A549 (cell line): ENCODE measurements around the gene TOX2. TPM values are rescaled to one million over a fixed set of nuclear protein-coding genes. Genes with fewer than 3 reads are reported as not detected.

Source experiments
- ATAC-seq, 2 experiments: fragments of 200-7000 bp in 1 of 2; fragments of >200 bp in 1 of 2; cut with Nextera tagmentation in 1 of 2; cut with Tn5 transposase in 1 of 2; 3 replicates each; pipeline versions ENCODE4 v1.8.0 to v1.9.1; 2018 to 2020; ENCODE audit warnings: mild to moderate bottlenecking in 1 of 2, moderate library complexity in 1 of 2
- CTCF ChIA-PET: fragments of 300-600 bp; sonication (Branson Sonifier 250); formaldehyde crosslinking; extraction: SDS; loops from one replicate; lab custom pipeline; 2021; ENCODE audit warnings: antibody characterized with exemption, inconsistent platforms; lab: Yijun Ruan, JAX
- POLR2A ChIA-PET: fragments of 350-600 bp; formaldehyde crosslinking; extraction: SDS; loops from one replicate; lab custom pipeline; 2021; ENCODE audit warnings: antibody characterized with exemption, inconsistent platforms; lab: Yijun Ruan, JAX
- DNase-seq, 2 experiments: peaks; one replicate each; pipeline versions ENCODE4 v3.0.0 to v3.0.0-alpha.2; 2011 to 2016; ENCODE audit warnings: low read depth in 1 of 2, low spot score in 1 of 2
- FAIRE-seq: peaks from 2 replicates; lab custom pipeline; 2011; peaks lifted over from hg19 to GRCh38; lab: Jason Lieb, UNC
- H3K27ac ChIP-seq, 2 experiments: fragments of >200 bp; sonication (Bioruptor Twin); formaldehyde crosslinking; 3 replicates each; pipeline ENCODE4 v1.5.1; 2016 to 2017
- H3K4me1 ChIP-seq: fragments of >200 bp; sonication (Bioruptor Twin); formaldehyde crosslinking; 3 replicates; pipeline ENCODE4 v1.6.1; 2016
- H3K4me2 ChIP-seq: fragments of >200 bp; sonication (Bioruptor Twin); formaldehyde crosslinking; 3 replicates; pipeline ENCODE4 v1.6.1; 2016
- H3K4me3 ChIP-seq: fragments of >200 bp; sonication (Bioruptor Twin); formaldehyde crosslinking; 3 replicates; pipeline ENCODE4 v1.5.1; 2016
- H3K9me3 ChIP-seq: fragments of >200 bp; sonication (Bioruptor Twin); formaldehyde crosslinking; 3 replicates; pipeline ENCODE4 v1.6.1; 2016
- BCL3 ChIP-seq: fragments of >200 bp; sonication (Bioruptor Twin); formaldehyde crosslinking; IDR thresholded peaks from 3 replicates; pipeline ENCODE4 v1.6.1; 2016
- CBX2 ChIP-seq: fragments of 200-600 bp; sonication (generic); IDR thresholded peaks from 2 replicates; pipeline ENCODE4 v1.6.1; 2016; ENCODE audit warnings: low read depth, mild to moderate bottlenecking, borderline replicate concordance
- CBX8 ChIP-seq: fragments of 200-600 bp; sonication (generic); IDR thresholded peaks from 2 replicates; pipeline ENCODE4 v1.6.1; 2016
- CEBPB ChIP-seq, 2 experiments: fragments of >200 bp in 1 of 2; sonication (Bioruptor Twin) in 1 of 2; formaldehyde crosslinking in 1 of 2; IDR thresholded peaks; 2 replicates each; pipeline ENCODE4 v1.6.1; 2012 to 2016
- CTCF ChIP-seq: fragments of >200 bp; sonication (Bioruptor Twin); formaldehyde crosslinking; IDR thresholded peaks from 3 replicates; pipeline ENCODE4 v1.5.1; 2016
- ELK1 ChIP-seq: fragments of 150-350 bp; IDR thresholded peaks from 2 replicates; pipeline ENCODE4 v1.6.1; 2014; ENCODE audit warnings: low read depth, mild to moderate bottlenecking, low read length
- EP300 ChIP-seq, 2 experiments: fragments of >200 bp; sonication (Bioruptor Twin); formaldehyde crosslinking; IDR thresholded peaks; 2 replicates in 1 of 2; 3 replicates in 1 of 2; pipeline ENCODE4 v1.6.1; 2016 to 2017
- ESRRA ChIP-seq: fragments of 150-350 bp; IDR thresholded peaks from 2 replicates; pipeline ENCODE4 v1.6.1; 2014; ENCODE audit warnings: mild to moderate bottlenecking, low read length, borderline replicate concordance
- FOSB ChIP-seq: fragments of 250-450 bp; sonication (Bioruptor Pico); IDR thresholded peaks from 2 replicates; pipeline ENCODE4 v1.5.0; 2020; ENCODE audit warnings: mild to moderate bottlenecking, moderate library complexity
- FOSL2 ChIP-seq, 2 experiments: fragments of 450-650 bp in 1 of 2; fragments of >200 bp in 1 of 2; sonication (Bioruptor Twin) in 1 of 2; formaldehyde crosslinking; IDR thresholded peaks; 2 replicates each; pipeline versions ENCODE4 v1.5.0 to v1.6.1; 2016 to 2020; ENCODE audit warnings: mild to moderate bottlenecking in 1 of 2, moderate library complexity in 1 of 2
- FOXS1 ChIP-seq: fragments of 250-450 bp; sonication (Bioruptor Pico); IDR thresholded peaks from 2 replicates; pipeline ENCODE4 v1.5.0; 2020; ENCODE audit warnings: mild to moderate bottlenecking, moderate library complexity
- GATA3 ChIP-seq: IDR thresholded peaks from 2 replicates; pipeline ENCODE4 v1.6.1; 2012; ENCODE audit warnings: borderline replicate concordance
- HOXA7 ChIP-seq: fragments of 250-450 bp; sonication (Bioruptor Pico); IDR thresholded peaks from 2 replicates; pipeline ENCODE4 v1.5.0; 2020; ENCODE audit warnings: mild to moderate bottlenecking, moderate library complexity
- JUN ChIP-seq, 2 experiments: fragments of >200 bp; sonication (Bioruptor Twin); formaldehyde crosslinking; IDR thresholded peaks; 2 replicates in 1 of 2; 3 replicates in 1 of 2; pipeline ENCODE4 v1.6.1; 2016 to 2017
- JUNB ChIP-seq: fragments of >200 bp; sonication (Bioruptor Twin); formaldehyde crosslinking; IDR thresholded peaks from 2 replicates; pipeline ENCODE4 v1.6.1; 2016
- MAFK ChIP-seq: fragments of 450-650 bp; IDR thresholded peaks from 2 replicates; pipeline ENCODE4 v1.6.1; 2014; ENCODE audit not compliant: partially characterized antibody
- PBX3 ChIP-seq: IDR thresholded peaks from 2 replicates; pipeline ENCODE4 v1.6.1; 2012
- POLR2A ChIP-seq: IDR thresholded peaks from 2 replicates; pipeline ENCODE4 v1.6.1; 2012; ENCODE audit warnings: mild to moderate bottlenecking, low read length
- RAD21 ChIP-seq, 2 experiments: fragments of >200 bp in 1 of 2; sonication (Bioruptor Twin) in 1 of 2; formaldehyde crosslinking in 1 of 2; IDR thresholded peaks in 1 of 2; conservative IDR thresholded peaks in 1 of 2; 2 replicates in 1 of 2; 3 replicates in 1 of 2; pipeline ENCODE4 v1.6.1; 2012 to 2018; ENCODE audit warnings: inconsistent platforms in 1 of 2
- RCOR1 ChIP-seq: fragments of 150-350 bp; IDR thresholded peaks from 2 replicates; pipeline ENCODE4 v1.6.1; 2014; ENCODE audit warnings: antibody characterized with exemption, low read length, low read depth
- REST ChIP-seq: fragments of 200-600 bp; sonication (generic); IDR thresholded peaks from 2 replicates; pipeline ENCODE4 v1.6.1; 2016; ENCODE audit warnings: antibody characterized with exemption, mild to moderate bottlenecking, moderate library complexity
- SMC3 ChIP-seq: fragments of >200 bp; sonication (Bioruptor Twin); formaldehyde crosslinking; IDR thresholded peaks from 3 replicates; pipeline ENCODE4 v1.6.1; 2018; ENCODE audit warnings: inconsistent platforms
- TFCP2L1 ChIP-seq: fragments of 250-450 bp; sonication (Bioruptor Pico); IDR thresholded peaks from 2 replicates; pipeline ENCODE4 v1.5.0; 2021; ENCODE audit warnings: mild to moderate bottlenecking
- ZC3H11A ChIP-seq: fragments of 450-650 bp; IDR thresholded peaks from 2 replicates; pipeline ENCODE4 v1.6.1; 2014; ENCODE audit warnings: antibody characterized with exemption, mild to moderate bottlenecking
- ZNF302 ChIP-seq: fragments of 250-450 bp; sonication (Bioruptor Pico); IDR thresholded peaks from 2 replicates; pipeline ENCODE4 v1.9.0; 2021; ENCODE audit warnings: inconsistent platforms, mild to moderate bottlenecking, moderate library complexity
- WGBS: methylation state at CpG from one replicate; pipeline ENCODE4 v1.1.6; 2017; ENCODE audit errors: missing lambda C conversion rate; 5-methylcytosine and 5-hydroxymethylcytosine counted together
- polyA plus RNA-seq, 4 experiments: library from polyadenylated mRNA; depleted of rRNA in 3 of 4; stranded (reverse); fragments of >200 nt; fragmentation: RNase III in 1 of 4; extraction: RNeasy Plus Mini Kit Qiagen cat#74134 plus additional on column Dnase treatment in 1 of 4; gene quantifications; 2 replicates in 3 of 4; 3 replicates in 1 of 4; pipeline ENCODE4 v1.2.3, GENCODE V29; 2011 to 2017

TOX2 gene
- polyA plus RNA-seq, 2 of the 4 experiments (the other 2 are of a cell fraction) = 2.5 to 5.3 TPM

- Histone ChIP-seq H3K9me3 (no peaks in the 10 kb centered on the region), H3K4me3 (no peak overlapping the region), H3K4me1 (peaks cover 75% of the 10 kb centered on the region), H3K4me2 (peak overlapping the region; percentile 81), H3K27ac (peak overlapping the region; percentile 85 to 90)
- WGBS = 89% methylated on average over 10 of the region's 10 CpGs
- ATAC-seq (no peak), DNase-seq (no peak), FAIRE-seq (no peak)
- ChIA-PET CTCF (interaction anchor here (0.8 to 2.8 kb wide), 3 partner anchors 15 to 190 kb away, joined by 3 to 9 read pairs (median 4); no protein-coding TSS in a partner anchor), POLR2A (interaction anchor here (1.7 kb wide), 1 partner anchor 14 kb away, joined by 7 read pairs; no protein-coding TSS in a partner anchor)
- TF ChIP-seq RCOR1 (no peak), FOSL2 (IDR thresholded peaks at IDR 0.05) (no peak), FOSL2 (CRISPR knock-in tag; IDR thresholded peaks at IDR 0.05) (no peak), FOSB (CRISPR knock-in tag) (no peak), CTCF (no peak), GATA3 (no peak), ELK1 (no peak), JUNB (no peak), BCL3 (no peak), REST (no peak), SMC3 (no peak), CBX2 (no peak), ZC3H11A (no peak), MAFK (no peak), ESRRA (no peak), POLR2A (no peak)
These were observed 26.0 kb downstream of the TOX2 start for GRCh38 chr20:43940518-43941225.

GRCh38 chr20:43941476-43942200 is 27.0 kb downstream of the TOX2 start:
- TF ChIP-seq ZNF302 (CRISPR knock-in tag) (no peak), PBX3 (no peak), FOXS1 (no peak), TFCP2L1 (CRISPR knock-in tag) (no peak), RAD21 (conservative IDR thresholded peaks at IDR 0.05 in 1 of 2, IDR thresholded peaks at IDR 0.05 in 1 of 2) (no peak; a peak in 1 of 5 replicates), GATA3 (peak; percentile 19; the same call in 1 of the 2 replicates), MAFK (no peak), HOXA7 (CRISPR knock-in tag) (no peak), JUN (IDR thresholded peaks at IDR 0.05) (peak; percentile 31 to 34; a peak in 1 of 5 replicates), CEBPB (IDR thresholded peaks at IDR 0.05) (peak in 1 of 2 experiments; percentile 44; a peak in 2 of 4 replicates), ZC3H11A (no peak), CBX8 (no peak), EP300 (IDR thresholded peaks at IDR 0.05) (peak; percentile 45 to 56; a peak in 3 of 5 replicates), JUNB (no peak; the same call in 1 of the 2 replicates)

More at GRCh38 chr20:43941476-43942200, 27.0 kb downstream of the TOX2 start:
- no peak overlapping the region for H3K4me3 ChIP-seq
- POLR2A ChIA-PET = no interaction called here
- no peak for FAIRE-seq
- CTCF ChIA-PET = interaction anchor here (1.5 to 2.8 kb wide), 5 partner anchors 14 to 249 kb away, joined by 4 to 9 read pairs (median 5); no protein-coding TSS in a partner anchor
- peak overlapping the region; percentile 85 to 90 for H3K27ac ChIP-seq
- DNase-seq = peak; percentile 65 to 82
- ATAC-seq = peak in 1 of 2 experiments; percentile 61; a peak in 3 of 6 replicates
- 20% methylated on average over 10 of the region's 10 CpGs for WGBS
- no peaks in the 10 kb centered on the region for H3K9me3 ChIP-seq
- peaks cover 71% of the 10 kb centered on the region for H3K4me1 ChIP-seq
- peak overlapping the region; percentile 81 for H3K4me2 ChIP-seq
